AG08395 (cell line): ENCODE results near the gene HTR1E.
A peak's percentile ranks its signal among the peaks of the same experiment; 100 is the strongest.
"Not testable (repeated sequence)": the region's sequence is repeated elsewhere in the genome, so short reads cannot be mapped to it uniquely, and the experiment has no call there.

Experiments
- DNase-seq: peaks from one replicate; pipeline ENCODE4 v3.0.0; 2012; ENCODE audit warnings: mixed read lengths, low spot score

Gene HTR1E

DNA sequence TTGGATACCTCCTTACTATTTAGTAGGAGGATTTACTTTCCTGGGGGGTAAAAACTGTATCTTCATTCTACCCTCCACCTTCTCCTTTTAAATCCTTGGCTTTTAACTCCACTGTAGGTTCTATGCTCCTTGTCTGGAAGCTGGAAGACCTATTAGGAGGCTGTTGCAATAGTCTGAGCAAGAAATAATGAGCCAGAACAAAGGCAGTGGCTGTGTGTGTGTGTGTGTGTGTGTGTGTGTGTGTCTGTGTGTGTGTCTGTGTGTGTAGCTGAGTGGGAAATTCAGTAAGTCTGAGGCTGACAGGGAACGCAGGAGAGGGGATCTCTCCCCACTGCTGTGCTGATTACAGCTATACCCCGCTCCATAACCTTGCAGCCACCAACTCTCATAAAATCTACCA, 35.8 kb downstream of the HTR1E start:
- DNase-seq: no peak

GRCh38 chr6:86978251-86978650, 40.9 kb downstream of the HTR1E start:
- no peak for DNase-seq

- no peak for DNase-seq
Measured at GRCh38 chr6:87001494-87001893, 64.2 kb downstream of the HTR1E start.

GRCh38 chr6:87002391-87002790, 65.1 kb downstream of the HTR1E start:
- DNase-seq: not testable (repeated sequence)

- not testable (repeated sequence) for DNase-seq
Measured at GRCh38 chr6:87006541-87006940, 69.2 kb downstream of the HTR1E start.

DNA sequence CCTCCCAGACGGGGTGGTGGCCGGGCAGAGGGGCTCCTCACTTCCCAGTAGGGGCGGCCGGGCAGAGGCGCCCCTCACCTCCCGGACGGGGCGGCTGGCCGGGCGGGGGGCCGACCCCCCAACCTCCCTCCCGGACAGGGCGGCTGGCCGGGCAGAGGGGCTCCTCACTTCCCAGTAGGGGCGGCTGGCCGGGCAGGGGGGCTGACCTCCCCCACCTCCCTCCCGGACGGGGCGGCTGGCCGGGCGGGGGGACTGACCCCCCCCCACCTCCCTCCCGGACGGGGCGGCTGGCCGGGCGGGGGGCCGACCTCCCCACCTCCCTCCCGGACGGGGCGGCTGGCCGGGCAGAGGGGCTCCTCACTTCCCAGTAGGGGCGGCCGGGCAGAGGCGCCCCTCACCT, 72.3 kb downstream of the HTR1E start:
- DNase-seq: not testable (repeated sequence)

DNA sequence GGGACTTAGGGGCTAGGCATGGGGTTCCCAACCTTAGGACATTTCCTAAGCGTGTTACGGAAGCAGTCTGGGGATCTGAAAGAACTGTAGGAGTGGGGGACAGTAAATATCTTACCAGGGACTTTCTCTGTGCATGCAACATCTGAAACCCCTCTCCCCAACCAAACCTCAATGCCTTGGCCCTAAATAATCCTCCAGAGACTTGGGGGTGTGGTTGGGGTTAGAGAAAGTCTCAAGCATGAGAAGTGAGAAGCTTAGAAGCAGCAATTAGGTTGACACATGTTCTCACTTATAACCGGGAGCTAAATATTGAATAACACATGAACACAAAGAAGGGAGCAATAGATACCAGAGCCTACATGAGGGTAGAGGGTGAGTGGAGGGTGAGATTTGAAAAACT, 74.7 kb downstream of the HTR1E start:
- no peak for DNase-seq

DNA sequence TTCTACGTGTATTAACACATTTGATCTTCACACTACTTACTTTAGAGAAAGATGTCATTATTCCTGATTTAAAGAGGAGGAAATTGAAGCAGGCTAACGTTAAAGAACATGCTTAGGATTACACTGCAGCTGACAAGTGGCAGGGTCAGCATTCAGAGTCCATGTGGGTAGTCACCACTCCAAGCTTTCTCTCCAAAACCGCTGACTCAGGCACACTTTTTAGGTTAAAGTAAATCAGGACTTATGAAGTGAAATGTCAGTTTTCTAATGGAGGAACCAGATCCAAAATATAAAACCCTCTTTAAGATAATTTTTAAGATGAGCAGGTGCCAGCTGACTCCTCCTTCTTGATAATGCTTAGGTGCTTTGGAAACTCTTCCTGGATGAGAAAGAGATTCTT, 75.4 kb downstream of the HTR1E start:
- DNase-seq: no peak

GRCh38 chr6:87016772-87017171, 79.4 kb downstream of the HTR1E start:
- no peak for DNase-seq

GRCh38 chr6:87027021-87027420, 89.7 kb downstream of the HTR1E start:
- no peak for DNase-seq

DNA sequence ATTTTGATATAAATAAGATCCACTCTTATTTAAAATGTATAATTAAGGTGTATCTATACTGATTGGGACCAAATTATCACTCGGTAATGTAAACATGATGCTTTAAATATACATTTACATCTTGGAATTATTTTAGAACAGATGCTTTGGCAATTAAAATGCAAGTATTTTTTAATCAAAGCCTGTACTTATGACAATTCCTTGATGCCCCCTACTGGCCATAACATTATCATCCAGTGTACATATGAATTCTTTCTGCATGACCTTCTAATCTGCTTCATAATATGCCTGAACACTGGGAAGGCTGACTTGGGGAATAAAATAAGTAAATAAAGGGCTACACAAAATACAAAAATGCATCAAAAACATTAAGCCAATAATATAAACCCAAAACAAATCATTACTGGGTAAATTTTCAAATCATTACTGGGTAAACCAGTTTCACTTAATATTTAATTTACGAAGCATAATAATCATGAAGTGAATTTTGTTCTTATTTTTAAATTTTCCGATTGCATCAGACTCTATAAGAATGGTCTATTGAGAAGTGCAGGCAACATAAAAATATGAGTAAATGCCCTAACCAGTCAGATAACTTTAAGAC, 92.5 kb downstream of the HTR1E start:
- DNase-seq: peak; percentile 46

DNA sequence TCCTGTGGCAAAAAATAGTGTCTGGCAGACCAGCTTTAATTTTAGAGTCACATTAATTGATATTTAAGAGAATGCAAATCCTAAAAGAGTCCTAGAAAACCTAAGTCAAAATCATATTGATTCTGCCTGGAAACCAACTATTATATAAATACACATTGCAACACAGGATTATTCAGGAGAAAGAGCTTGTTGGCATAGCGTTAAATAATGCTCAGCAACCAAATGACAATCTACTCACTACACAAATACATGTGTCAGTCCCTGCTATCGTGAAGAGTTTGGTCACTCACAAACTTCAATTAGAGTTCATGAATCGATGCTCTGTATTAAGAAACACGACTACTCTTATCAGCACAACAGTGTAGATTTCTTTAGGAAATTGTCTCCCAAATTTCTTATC, 103.4 kb downstream of the HTR1E start:
- DNase-seq: no peak

GRCh38 chr6:87045521-87046075, 108.3 kb downstream of the HTR1E start:
- no peak for DNase-seq

DNA sequence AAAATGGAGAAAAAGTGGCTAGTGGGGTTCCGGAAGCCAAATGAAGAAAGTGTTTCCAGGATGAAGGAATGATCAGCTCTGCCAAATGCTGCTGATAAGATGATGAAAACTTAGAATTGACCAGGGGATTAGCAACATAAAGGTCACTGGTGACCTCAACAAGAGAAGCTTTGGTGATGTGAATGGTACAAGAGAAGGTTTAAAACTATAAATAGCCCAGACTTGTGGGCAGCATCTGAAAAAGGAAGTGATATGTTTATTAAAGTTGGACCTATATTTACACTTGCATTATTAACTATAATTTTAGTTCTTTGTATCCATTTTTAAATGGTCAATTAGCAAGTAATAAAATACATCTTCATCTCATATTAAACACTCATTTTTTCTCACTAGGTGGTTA, 112.5 kb downstream of the HTR1E start:
- no peak for DNase-seq

- DNase-seq: no peak
Measured at GRCh38 chr6:87053312-87053711, 116.0 kb downstream of the HTR1E start.

GRCh38 chr6:87054143-87054833, 117.0 kb downstream of the HTR1E start:
- DNase-seq: no peak

GRCh38 chr6:87059943-87060342, 122.6 kb downstream of the HTR1E start:
- DNase-seq: no peak

- DNase-seq: no peak
Measured at GRCh38 chr6:87065117-87065516, 127.8 kb downstream of the HTR1E start.
